ENCODE measurements around the gene ZNF335. TPM values are rescaled to one million over a fixed set of nuclear protein-coding genes. Genes with fewer than 3 reads are reported as not detected.
A peak's percentile ranks its signal among the peaks of the same experiment; 100 is the strongest.

ZNF335 gene
- total and polyA plus RNA-seq, 2 of the 13 experiments (the other 11 are each of a cell fraction or from before 2014, with no cell fraction given) = 9.7 to 13.7 TPM

- TF ChIP-seq REST (IDR thresholded peaks at IDR 0.05; ENCODE audit: borderline replicate concordance in 1 of 2, low read depth in 1 of 2, low read length in 2 of 2) (peak in 1 of 2 experiments; percentile 27; a peak in 1 of 4 replicates), FOXA1 (IDR thresholded peaks at IDR 0.05) (no peak), FOXA1 (CRISPR knock-in tag; IDR thresholded peaks at IDR 0.05) (no peak; the same call in none of the 2 replicates), ZNF253 (CRISPR knock-in tag; IDR thresholded peaks at IDR 0.05; ENCODE audit: borderline replicate concordance) (no peak), MXI1 (IDR thresholded peaks at IDR 0.05; ENCODE audit: borderline replicate concordance, low read depth, low read length) (peak; percentile 83), PHB2 (IDR thresholded peaks at IDR 0.05; ENCODE audit: partially characterized antibody) (no peak), ZFP36L1 (CRISPR knock-in tag; IDR thresholded peaks at IDR 0.05) (peak; percentile 73; the same call in 1 of the 2 replicates), DRAP1 (CRISPR knock-in tag; IDR thresholded peaks at IDR 0.05) (peak; percentile 95), ZNF207 (IDR thresholded peaks at IDR 0.05; ENCODE audit: borderline replicate concordance) (no peak), NCOA1 (CRISPR knock-in tag; IDR thresholded peaks at IDR 0.05) (peak; percentile 99), ZNF709 (CRISPR knock-in tag; IDR thresholded peaks at IDR 0.05) (peak; percentile 90; the same call in 1 of the 2 replicates), PLRG1 (conservative IDR thresholded peaks at IDR 0.05) (no peak), ZNF251 (CRISPR knock-in tag; IDR thresholded peaks at IDR 0.05) (no peak), ZBTB33 (CRISPR knock-in tag; IDR thresholded peaks at IDR 0.05) (no peak; the same call in 1 of the 2 replicates), SAP130 (CRISPR knock-in tag; IDR thresholded peaks at IDR 0.05; ENCODE audit: low read depth) (peak; percentile 76), SMARCE1 (IDR thresholded peaks at IDR 0.05; ENCODE audit: borderline replicate concordance) (no peak), ZNF333 (CRISPR knock-in tag; IDR thresholded peaks at IDR 0.05; ENCODE audit: borderline replicate concordance) (no peak), MAFF (IDR thresholded peaks at IDR 0.05; ENCODE audit: low read depth, low read length) (no peak; the same call in 1 of the 2 replicates), BCLAF1 (IDR thresholded peaks at IDR 0.05) (no peak), HOXA9 (CRISPR knock-in tag; IDR thresholded peaks at IDR 0.05; ENCODE audit: borderline replicate concordance) (peak; percentile 90; the same call in 1 of the 2 replicates), REPIN1 (CRISPR knock-in tag; IDR thresholded peaks at IDR 0.05; ENCODE audit: borderline replicate concordance, low read depth) (peak; percentile 88), GABPB1 (CRISPR knock-in tag; IDR thresholded peaks at IDR 0.05) (peak; percentile 92)
Observed at GRCh38 chr20:45971675-45972499, at the start of gene ZNF335 (continued).

Measured in HepG2 (cell line).